HG02938 (cell line): Measurements from ENCODE around the gene LAMC3.
"Not testable (repeated sequence)": the region's sequence is repeated elsewhere in the genome, so short reads cannot be mapped to it uniquely, and the experiment has no call there.

Source experiments
- ATAC-seq: cut with Tn5 transposase; IDR thresholded peaks from one replicate; pipeline ENCODE4 v1.9.1; 2021; ENCODE audit warnings: mild to moderate bottlenecking, moderate library complexity; ENCODE audit not compliant: unreplicated experiment

Gene LAMC3

GRCh38 chr9:130990978-130991777, 17.8 kb upstream of the LAMC3 start:
- no peak for ATAC-seq

- no peak for ATAC-seq
Measured at GRCh38 chr9:130991778-130992681, 16.9 kb upstream of the LAMC3 start.

- ATAC-seq: no peak
Measured at GRCh38 chr9:130992682-130993032, 16.3 kb upstream of the LAMC3 start.

GRCh38 chr9:130993303-130994030, 15.5 kb upstream of the LAMC3 start:
- no peak for ATAC-seq

GRCh38 chr9:130994135-130995085, 14.6 kb upstream of the LAMC3 start:
- no peak for ATAC-seq

- no peak for ATAC-seq
Measured at GRCh38 chr9:130995086-130996011, 13.6 kb upstream of the LAMC3 start.

GRCh38 chr9:130996205-130996604, 12.8 kb upstream of the LAMC3 start:
- ATAC-seq: no peak

GRCh38 chr9:130996676-130997394, 12.1 kb upstream of the LAMC3 start:
- no peak for ATAC-seq

GRCh38 chr9:130997395-130997684, 11.6 kb upstream of the LAMC3 start:
- ATAC-seq: no peak

GRCh38 chr9:130997925-130998596, 10.9 kb upstream of the LAMC3 start:
- no peak for ATAC-seq

- ATAC-seq: no peak
Measured at GRCh38 chr9:130998597-130999244, 10.3 kb upstream of the LAMC3 start.

GRCh38 chr9:130999245-130999623, 9.7 kb upstream of the LAMC3 start:
- no peak for ATAC-seq

- ATAC-seq: not testable (repeated sequence)
Measured at GRCh38 chr9:131000526-131000925, 8.4 kb upstream of the LAMC3 start.

GRCh38 chr9:131001021-131001420, 8.0 kb upstream of the LAMC3 start:
- no peak for ATAC-seq

GRCh38 chr9:131001990-131002389, 7.0 kb upstream of the LAMC3 start:
- ATAC-seq: no peak

- no peak for ATAC-seq
Measured at GRCh38 chr9:131006601-131007000, 2.4 kb upstream of the LAMC3 start.

- ATAC-seq: no peak
Measured at GRCh38 chr9:131008086-131008485, 888 bp upstream of the LAMC3 start.

- ATAC-seq: no peak
Measured at GRCh38 chr9:131008563-131008908, 438 bp upstream of the LAMC3 start.
